ENCODE measurements around the gene OR10T2.
"Not testable (repeated sequence)": the region's sequence is repeated elsewhere in the genome, so short reads cannot be mapped to it uniquely, and the experiment has no call there.

The OR10T2 gene

GRCh38 chr1:158356616-158357015, 42.6 kb downstream of the OR10T2 start:
- DNase-seq, result no peak

DNA sequence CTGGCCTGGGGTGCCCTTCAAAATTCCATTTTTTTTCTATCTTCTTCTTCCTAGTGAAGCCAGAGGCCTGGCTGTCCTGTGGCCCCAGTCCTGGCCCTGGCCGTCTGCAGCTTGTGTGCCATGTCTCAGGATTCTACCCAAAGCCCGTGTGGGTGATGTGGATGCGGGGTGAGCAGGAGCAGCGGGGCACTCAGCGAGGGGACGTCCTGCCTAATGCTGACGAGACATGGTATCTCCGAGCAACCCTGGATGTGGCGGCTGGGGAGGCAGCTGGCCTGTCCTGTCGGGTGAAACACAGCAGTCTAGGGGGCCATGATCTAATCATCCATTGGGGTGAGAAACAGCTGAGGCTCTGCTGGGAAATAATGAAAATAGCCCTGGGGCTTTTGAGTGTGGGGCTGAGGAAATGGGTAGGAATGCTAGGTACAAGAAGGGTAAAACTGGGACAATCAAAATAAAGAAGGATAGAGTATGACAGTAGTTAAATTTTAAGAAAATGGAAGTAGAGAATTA, 43.4 kb downstream of the OR10T2 start:
- no peak for DNase-seq

DNA sequence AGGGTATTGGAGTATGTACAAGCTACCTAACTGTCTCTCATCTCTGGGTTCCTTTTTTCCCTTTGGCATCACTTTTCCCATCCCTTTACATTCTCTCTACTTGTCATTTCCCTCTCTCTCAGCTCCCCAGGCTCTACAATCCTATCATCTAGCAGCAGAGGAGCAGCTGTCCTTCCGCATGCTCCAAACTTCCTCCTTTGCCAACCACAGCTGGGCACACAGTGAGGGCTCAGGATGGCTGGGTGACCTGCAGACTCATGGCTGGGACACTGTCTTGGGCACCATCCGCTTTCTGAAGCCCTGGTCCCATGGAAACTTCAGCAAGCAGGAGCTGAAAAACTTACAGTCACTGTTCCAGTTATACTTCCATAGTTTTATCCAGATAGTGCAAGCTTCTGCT, 45.0 kb downstream of the OR10T2 start:
- DNase-seq, result no peak

DNA sequence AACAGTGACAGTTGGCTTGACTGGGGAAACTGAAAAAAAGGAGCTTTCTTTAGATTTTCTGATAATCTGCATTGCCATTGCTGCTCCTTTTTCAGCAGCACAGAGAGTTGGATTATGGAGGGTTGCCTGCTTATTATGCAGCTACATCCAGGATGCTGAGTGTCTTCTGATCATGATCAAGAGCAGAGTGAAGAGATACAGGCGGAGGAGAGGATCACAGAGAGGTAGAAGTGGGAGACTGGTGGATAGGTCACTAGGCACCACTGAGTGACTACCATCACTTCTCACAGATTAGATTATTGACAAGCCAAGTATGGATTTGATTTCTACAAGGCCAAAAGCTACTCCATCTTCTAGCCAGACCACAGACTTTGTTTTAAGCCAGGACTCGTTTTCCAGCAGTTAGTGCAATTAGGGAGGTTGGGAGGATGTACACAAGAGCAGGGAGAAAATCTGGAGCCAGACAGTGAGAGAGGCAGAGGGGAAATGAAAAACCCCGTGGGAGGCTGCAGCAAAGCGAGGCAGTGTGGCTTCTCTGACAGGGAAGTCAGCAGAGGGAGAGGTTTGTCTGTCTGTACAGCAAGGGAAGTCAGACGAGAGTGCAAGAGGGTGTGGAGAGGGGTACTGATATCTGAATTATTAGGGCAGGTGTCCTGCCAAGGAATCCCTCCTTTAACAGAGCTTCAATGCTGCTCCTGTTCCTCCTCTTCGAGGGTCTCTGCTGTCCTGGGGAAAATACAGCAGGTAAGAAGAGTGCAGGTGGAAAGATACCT, 45.8 kb downstream of the OR10T2 start, which contains the start of gene CD1E:
TSS of gene CD1E (plus strand) at position 592 of the 773 bp plus-strand sequence. CDS start at position 687, 95 bp downstream.
- no peak for DNase-seq

- not testable (repeated sequence) for DNase-seq
These were observed 50.3 kb downstream of the OR10T2 start for GRCh38 chr1:158348946-158349345.

Data from hypothalamus (tissue), 51 donors.